Subcutaneous adipose tissue (tissue), 4 donors: ENCODE results near the gene ZNF148. TPM values are rescaled to one million over a fixed set of nuclear protein-coding genes. Genes with fewer than 3 reads are reported as not detected.

Experiments
- small RNA-seq: library from RNA; depleted of rRNA; stranded (forward); fragments of <200 nt; gene quantifications from one replicate; pipeline ENCODE3, GENCODE V24; 2016
- total RNA-seq, 4 donors: library from RNA; depleted of rRNA; stranded (reverse); fragments of >200 nt; gene quantifications; one replicate each; pipeline ENCODE4 v1.1.0, GENCODE V29; 2016
- TF ChIP-seq, protein P1 (sequence below): fragments of 450-650 bp; IDR thresholded peaks from one replicate; pipeline ENCODE4 v1.5.1; 2016; ENCODE audit warnings: low read depth, mild to moderate bottlenecking, control low read depth, antibody characterized with exemption, moderate library complexity

The ZNF148 gene
- total RNA-seq, 4 donors from 2014 or later: 22.6 to 38.2 (median 28.6) TPM

GRCh38 chr3:125185805-125186204 is 189.3 kb downstream of the ZNF148 start:
- TF ChIP-seq, protein P1, sequence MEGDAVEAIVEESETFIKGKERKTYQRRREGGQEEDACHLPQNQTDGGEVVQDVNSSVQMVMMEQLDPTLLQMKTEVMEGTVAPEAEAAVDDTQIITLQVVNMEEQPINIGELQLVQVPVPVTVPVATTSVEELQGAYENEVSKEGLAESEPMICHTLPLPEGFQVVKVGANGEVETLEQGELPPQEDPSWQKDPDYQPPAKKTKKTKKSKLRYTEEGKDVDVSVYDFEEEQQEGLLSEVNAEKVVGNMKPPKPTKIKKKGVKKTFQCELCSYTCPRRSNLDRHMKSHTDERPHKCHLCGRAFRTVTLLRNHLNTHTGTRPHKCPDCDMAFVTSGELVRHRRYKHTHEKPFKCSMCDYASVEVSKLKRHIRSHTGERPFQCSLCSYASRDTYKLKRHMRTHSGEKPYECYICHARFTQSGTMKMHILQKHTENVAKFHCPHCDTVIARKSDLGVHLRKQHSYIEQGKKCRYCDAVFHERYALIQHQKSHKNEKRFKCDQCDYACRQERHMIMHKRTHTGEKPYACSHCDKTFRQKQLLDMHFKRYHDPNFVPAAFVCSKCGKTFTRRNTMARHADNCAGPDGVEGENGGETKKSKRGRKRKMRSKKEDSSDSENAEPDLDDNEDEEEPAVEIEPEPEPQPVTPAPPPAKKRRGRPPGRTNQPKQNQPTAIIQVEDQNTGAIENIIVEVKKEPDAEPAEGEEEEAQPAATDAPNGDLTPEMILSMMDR: no peak

DNA sequence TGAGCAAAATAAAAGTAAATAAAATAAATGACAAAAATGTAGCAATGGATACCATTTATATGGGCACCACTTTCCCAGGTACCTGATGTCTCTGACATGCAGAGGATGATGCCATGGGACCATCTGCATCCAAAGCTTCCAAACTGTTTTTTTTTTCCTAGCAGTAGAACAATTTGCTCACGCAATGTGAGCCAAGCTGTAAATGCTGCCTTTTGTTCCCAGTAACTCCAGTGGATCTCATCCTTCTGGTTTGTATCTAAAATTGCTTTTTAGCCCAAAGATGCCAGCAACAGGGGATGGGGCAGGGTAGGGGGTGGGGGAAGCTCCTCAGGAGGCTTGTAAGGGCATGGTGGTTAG is 195.3 kb downstream of the ZNF148 start:
- TF ChIP-seq, protein P1: no peak

DNA sequence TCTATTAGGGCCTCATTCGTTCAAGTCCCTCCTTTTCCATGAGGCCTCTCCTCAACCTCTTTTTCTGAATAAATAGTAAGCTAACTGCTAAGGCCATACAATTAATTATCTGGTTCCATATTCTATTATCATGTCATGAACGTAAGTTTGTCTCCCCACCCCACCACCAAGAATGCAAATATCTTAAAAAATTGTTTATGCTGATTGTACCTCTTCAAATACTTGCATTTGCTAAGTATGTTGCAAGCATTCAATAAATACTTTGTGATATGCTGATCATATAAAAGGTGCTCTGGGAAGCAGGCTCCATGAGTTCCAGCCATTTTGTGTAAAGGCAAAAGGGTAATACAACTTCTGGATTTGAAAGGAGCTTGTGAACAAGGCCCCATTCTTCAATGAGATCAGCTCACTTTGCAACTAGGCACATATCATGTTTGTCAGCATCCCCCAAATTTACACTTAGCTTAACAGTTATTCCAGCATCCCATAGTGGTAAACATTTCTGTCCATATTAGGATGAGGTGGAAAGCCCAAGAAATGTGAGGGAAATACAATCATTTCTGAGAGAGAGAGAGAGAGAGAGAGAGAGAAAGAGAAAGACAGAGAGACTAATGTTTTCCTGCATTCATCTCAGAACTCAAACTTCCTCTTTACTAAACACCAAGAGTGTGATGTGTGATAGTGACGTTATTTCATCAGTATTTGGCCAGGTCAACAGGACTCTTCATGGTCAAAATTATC is 195.8 kb downstream of the ZNF148 start:
- TF ChIP-seq, protein P1: no peak

DNA sequence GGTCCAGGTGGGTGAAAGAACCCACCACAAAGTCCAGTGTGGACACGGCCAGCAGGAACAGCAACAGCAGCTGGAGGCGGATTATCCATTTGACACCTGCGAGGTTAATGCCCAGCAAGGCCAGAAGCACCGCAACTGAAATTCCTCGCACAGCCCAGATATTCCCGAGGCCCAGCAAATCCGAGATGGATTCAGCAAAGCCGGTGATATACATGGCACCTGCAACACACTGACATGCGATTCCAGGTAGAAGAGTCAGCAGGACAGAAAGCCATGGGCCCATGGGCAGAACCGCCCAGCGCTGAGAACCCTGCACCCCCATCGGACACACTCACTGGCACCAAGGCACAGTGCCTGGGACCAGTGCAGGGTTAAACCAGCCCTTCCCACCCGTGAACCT is 197.4 kb downstream of the ZNF148 start:
- TF ChIP-seq, protein P1: no peak

Small RNA genes within 50 kb of the gene (small RNA-seq; reads per million reads assigned to genes)
- not detected for gene RNU6-232P

Other genes starting within 250 kb of the ZNF148 start
- 1 to 10 TPM in 1 of 4 donors, under 1 TPM in 1, not detected in 2; 0.66 to 1.0 TPM for gene SLC12A8, start 162.6 kb downstream of the ZNF148 start, total RNA-seq
- gene SNX4, start 144.9 kb upstream of the ZNF148 start, total RNA-seq: 10 to 100 TPM; 44.2 to 66.1 (median 58.0) TPM
- gene OSBPL11, start 220.2 kb upstream of the ZNF148 start, total RNA-seq: 10 to 100 TPM; 13.9 to 31.3 (median 23.9) TPM